Activated CD4-positive, alpha-beta T cell treated with anti-CD3 and anti-CD28 coated beads for 24 hours (primary cell): ENCODE data around the gene AP3M1.
"Not testable (repeated sequence)": the region's sequence is repeated elsewhere in the genome, so short reads cannot be mapped to it uniquely, and the experiment has no call there.

ENCODE experiments used
- DNase-seq, 2 donors: peaks; one replicate each; pipeline ENCODE4 v3.0.0-alpha.2; 2020; ENCODE audit warnings: low read depth in 2 of 2

AP3M1 gene

DNA sequence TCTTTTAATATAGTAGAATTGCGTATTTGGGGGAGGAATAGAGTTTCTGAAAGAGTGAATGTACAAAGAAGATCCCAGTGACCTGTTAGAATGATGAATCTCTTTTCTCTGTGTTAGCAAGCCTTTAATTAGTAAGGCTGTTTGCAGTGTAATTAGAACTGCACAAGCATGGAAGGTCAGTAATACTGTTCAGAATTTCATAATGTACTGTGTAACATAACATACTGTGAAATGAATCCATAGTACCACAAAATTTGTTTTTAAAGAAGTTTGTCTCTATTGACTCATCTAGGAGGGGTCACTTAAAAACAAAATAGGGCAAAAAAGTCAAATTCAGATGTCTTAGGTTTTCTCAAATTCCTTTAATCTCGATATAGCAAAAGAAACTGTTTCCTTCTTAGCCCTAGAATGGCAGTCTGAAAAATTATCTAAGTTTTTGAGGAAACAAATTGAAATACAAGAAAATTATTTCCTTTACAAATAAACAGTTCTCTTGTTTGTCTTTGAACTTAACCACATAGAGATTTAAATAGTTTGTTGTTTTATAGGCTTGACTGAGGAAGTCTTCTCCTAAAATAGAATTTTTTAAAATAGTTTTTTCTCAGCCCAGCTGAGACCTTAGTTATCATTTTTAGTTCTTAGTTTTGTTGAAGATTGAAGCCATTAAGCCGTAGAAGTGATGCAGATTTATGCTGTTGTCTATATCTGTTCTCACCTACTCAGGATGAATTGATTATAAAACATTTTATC, 12.9 kb upstream of the AP3M1 start:
- no peak for DNase-seq

DNA sequence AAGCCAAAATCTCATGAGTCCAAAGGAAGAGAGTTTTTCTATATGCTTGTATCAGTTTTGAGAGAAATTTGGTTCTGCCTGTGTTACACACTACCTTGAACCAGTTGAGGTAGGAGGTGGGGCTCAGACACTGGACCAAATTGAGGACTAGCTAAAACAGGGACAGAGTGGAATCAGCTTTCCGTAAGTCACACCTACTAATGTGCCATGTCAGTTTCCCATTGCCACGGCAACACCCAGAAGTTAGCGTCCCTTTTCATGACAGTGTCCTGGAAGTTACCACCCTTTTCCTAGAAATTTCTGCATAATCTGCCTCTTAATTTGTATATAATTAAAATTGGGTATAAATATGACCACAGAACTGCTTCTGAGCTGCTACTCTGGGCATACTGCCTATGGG, 9.4 kb upstream of the AP3M1 start:
- DNase-seq = no peak

DNA sequence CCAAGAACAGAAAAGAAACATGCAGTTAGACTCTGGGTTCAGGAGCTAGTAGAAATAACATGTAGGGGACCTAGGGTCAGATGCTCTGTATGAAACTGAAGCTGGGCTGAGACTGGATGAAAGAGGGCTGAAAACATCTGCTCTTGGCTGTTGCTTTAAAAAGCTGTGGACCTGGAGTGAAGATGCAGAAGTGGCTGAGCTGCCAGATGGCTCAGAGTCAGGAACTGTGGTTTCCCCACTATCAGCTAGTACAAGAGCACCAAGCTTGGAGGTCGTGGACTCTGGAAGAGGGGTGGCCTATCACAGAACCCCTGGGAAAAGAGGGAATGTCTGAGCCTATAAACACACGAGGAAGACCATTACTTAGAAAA, 6.3 kb upstream of the AP3M1 start:
- no peak for DNase-seq

DNA sequence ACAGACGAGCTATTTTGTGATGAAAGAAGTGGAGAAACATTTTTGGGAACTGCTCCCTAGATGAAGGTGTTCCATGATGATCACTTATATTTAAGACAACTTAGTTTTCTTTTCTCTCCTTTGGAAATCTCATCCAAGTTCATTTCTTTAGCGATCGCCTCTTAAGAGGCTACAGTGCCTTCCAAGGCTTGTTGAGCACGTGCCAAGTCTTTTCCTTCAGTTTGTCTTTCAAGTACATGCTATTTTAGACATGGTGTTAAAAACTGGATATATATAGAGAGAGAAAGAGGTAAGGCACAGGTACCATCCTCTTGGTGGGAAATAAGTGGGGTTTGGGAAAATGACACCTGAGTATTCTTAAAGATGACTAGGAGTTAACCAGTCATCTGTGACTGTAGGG, 3.0 kb upstream of the AP3M1 start:
- DNase-seq = no peak

DNA sequence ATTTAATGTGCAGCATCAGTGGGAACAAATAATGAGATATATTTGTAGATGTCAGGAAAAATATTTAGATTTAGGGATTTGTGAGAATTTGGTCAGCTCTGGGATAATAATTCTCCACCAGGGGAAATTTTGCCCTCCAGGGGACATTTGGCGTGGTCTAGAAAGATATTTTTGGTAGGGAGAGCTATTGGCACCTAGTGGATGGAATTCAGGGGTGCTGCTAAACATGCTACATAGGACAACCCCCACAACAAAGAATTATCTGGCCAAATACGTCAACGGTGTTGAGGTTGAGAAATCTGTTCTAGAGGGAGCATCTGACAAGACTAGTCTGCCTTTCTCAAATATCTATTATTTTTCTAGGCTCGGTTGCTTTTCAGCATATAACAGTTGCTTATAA, 2.5 kb upstream of the AP3M1 start:
- no peak for DNase-seq

DNA sequence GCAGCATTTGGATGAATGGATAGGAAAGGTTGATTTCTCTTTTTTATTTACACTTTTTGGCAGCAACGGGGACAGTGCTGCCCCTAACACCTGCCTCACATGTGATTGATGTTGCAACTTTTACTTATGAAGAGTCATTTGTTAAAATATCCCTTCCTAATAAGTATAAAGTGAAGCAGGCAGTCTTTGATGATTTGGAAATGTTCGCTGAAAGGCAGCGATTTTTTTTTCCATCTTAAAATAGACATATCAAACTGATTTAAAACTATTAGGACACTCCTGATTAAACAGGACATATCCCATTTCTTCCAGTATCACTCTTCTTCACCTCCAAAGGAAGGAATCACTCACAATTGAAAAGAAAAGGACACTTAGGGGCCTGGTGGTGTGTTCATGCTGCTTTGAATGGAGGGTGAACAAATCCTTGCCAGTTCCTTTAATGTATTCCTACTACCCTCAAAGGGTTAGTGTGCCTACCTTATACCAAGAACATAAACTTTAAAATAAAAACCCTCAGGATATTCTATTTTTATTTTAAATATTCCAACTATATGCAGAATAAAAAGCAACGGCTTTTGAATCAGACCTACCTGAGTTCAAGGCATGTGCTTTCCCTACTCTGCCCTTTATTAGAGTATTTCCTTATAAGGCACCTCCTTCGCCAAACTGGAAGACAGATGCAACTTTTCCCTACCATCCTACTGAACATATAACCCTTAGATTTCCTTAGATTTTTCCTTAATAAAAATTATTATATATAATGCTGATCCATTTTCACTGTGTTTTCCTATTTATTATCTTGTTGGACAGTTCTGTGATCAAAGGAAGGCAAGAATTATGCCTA, 1.5 kb upstream of the AP3M1 start:
- no peak for DNase-seq

DNA sequence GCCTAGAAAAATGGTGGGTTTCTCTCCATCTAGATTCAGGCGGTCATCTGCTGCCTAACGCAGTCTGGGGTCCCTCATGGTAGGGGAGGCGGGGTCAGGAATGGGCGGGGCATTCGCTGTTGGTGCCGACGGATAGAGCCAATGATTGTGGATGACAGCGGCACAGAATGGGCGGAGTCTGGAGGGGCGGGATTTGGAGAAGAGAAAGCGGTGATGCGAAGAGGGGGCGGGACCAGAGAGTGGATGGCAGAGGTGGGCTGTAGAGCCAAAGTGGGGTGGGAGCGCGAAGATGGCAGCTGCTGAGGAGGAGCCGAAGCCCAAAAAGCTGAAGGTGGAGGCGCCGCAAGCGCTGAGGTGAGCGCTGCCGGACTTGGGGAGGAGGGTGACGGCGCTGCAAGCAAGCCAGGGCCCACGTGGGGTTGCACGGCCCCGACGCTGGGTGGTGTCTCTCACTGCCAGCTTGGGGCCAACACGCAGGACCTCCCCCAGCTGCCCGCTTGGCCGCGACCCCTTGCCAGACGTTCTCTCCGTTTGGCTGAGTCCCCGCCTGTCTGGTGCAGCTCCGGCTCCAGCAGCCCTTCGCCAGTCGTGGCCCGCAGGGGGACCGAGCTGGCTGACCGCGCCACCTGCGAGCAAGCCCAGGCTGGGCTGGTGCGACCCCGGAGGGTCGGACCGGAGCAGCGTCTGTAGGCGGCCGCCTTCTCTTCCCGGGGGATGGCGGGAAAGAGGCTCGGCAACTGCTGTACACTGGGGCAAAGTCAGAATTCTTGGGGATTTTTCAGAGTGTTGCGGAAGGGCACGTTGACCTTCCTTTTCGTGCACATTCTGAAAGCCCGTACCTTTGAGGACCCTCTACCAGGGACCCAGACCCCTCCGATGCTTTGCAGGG, 606 bp upstream of the AP3M1 start, which contains the start of gene ADK:
Gene ADK, plus strand, starts transcription at position 232 of the 889 bp plus-strand sequence. Its CDS starts 58 bp downstream, at position 290.
- peak; percentile 100 for DNase-seq

DNA sequence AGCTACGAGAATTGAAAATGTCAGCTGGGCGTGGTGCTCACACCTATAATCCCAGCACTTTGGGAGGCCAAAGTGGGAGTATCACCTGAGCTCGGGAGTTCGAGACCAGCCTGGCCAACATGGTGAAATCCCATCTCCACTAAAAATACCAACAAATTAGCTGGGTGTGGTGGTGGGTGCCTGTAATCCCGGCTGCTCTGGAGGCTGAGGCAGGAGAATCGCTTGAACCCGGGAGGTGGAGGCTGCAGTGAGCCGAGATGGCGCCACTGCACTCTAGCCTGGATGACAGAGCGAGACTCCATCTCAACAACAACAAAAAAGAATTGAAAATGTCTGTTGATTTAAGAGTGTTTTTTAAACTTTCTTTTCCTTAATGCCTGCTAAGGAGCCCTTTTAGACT, 3.6 kb downstream of the AP3M1 start:
- DNase-seq = not testable (repeated sequence)

DNA sequence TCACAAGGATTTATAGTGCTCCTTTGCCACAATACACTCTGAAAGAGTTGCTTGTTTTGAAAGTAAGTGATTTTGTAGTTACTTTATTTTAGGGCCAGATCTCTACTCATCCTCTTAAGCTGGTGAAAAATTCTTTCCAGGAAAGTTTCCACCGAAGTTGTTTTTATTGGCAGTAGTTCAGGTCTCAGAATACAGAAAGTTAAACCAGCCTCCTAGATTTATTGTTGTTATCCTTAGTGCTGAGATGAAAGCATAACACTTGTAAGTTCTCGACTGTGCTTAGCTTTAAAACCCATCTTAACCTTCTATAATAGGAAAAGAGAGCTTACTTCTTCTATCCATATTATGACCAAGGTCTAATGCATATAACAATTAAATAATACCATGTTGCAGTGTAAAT, 5.5 kb downstream of the AP3M1 start:
- DNase-seq = no peak

DNA sequence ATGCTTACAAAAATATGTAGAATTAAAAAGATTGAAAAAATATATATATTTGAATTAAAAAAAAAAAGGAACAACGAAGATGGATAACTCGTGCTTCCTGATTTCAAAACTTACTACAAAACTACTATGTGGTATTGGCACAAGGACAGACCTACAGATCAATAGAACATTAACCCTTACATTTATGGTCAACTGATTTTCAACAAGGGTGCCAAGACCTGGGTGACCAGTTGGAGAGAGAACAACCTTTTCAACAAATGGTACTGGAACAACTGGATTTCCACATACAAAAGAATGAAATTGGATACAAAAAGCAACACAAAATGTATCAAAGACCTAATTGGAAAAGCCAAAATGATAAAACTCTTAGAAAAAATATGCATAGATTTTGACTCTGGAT, 10.1 kb downstream of the AP3M1 start:
- no peak for DNase-seq

DNA sequence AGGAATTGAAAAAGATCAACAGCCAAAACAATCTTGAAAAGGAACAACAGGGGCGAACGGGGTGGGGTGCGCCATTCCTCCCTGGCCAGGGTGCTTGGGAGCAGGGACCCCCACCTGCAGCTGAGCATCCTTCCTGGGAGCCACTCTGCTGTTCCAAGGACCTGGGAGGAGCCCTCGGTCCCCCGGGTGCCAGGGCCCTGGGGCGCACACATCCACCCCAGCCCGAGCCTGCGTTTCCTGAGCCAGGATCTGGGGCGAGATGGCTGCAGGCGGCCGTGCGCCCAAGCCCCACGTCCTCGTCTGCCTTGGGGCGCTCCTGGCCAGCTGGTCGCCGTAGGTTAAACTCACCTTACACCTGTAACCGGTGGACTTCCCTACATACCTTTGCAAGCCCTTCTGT, 10.6 kb downstream of the AP3M1 start:
- DNase-seq = no peak

DNA sequence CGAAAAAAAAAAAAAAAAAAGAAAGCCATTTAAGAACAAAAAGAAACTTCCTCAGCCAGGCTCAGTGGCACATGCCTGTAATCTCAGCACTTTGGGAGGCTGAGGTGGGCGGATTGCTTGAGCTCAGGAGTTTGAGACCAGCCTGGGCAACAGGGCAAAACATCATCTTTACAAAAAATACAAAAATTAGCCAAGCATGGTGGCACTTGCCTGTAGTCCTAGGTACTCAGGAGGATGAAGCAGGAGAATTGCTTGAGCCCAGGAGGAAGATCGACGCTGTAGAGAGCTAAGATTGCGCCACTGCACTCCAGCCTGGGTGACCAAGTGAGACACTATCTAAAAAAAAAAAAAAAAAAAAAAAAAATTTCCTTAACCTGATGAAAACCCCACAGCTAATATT, 12.0 kb downstream of the AP3M1 start:
- not testable (repeated sequence) for DNase-seq

DNA sequence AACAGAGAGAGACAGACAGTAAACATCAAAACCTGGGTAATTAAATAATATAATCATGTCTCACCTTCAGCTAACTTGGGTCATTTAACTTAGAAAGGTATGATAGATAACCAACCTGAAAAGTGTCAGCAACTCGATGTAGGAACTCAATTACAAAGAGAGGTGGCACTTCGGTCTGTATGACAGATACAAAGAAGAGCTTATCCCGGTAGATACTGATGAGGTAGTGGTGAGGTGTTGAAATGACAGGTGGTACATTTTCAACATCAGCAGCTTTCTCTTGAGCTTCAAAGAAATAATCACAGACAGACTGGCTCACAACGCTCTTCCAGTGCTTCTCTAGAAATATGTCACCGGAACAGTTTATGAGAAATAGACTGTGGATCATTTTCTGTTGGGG, 12.6 kb downstream of the AP3M1 start:
- no peak for DNase-seq

DNA sequence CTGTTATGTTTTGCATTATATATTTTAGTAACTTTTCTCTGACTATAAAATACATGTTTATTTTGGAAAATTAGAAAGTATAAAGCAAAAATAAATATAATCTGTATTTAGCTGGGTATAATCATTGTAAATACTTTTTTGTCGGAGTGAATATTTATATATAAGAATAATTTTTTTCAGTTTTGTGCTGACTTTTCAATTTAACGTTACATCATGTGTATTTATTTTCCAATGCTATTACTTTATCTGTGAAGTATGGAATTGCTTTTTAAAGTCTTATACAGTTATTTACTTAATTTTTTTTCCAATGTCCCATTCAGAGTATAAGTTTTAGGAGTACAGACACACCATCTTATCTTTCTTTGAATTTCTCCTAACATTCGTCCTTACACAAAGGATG, 15.2 kb downstream of the AP3M1 start:
- DNase-seq = no peak

DNA sequence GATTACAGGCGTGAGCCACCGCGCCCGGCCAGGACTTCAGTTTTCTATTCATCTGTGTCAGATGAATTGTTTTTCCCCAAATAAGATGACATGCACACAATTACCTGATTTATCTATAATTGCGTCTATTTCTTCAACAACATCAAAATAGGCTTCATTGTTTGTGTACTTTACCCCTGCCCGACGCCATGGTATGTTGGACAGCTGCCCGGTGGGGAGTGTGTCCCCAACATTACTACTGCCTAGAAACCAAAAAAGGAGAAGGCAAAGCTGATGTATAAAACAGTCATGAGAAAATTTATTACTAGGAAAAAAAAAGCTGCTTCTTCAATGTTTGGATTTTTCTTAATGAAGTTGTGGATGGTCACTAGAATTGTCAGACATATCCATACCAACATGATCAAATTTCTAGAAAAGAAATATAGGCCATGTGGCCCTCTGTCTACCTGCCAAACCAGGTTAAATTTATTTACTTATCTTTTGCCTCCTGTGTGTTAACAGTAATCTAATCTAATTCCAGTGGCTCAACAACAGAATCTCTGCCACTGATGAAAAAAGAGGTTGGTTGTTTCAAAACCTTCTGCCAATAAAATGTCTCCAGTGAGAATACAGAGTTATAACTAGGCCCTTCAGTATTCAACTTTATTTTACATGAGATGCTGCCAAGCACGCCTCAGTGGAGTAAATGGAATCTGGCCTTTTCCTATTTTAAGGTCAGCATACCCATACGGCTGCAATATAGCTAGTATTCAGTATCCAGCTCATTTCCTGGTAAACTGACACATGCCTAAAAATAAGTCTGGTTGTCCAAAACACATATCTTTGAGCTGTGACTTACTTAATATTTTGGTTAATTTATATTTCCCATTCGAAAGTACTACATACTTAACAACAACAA, 16.5 kb downstream of the AP3M1 start:
- DNase-seq = no peak

DNA sequence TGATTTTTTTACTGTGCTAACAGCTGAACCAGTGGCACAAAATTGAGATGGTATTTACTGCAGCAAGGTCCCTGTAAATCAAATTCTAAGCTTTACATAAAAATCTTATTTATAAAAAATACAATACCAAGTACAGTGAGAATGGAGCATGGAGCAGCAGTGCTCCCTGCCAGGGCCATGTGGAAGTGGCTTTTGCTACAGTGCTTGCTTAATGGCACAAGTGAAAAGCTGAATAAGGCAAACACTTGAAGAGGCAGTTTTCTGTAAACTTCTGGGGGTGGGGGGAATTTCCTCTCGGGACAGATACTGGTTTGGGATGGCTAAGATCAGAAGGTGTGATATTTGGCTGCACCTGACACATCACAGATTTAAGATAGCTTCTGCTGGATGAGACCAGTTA, 27.5 kb downstream of the AP3M1 start:
- DNase-seq = no peak

DNA sequence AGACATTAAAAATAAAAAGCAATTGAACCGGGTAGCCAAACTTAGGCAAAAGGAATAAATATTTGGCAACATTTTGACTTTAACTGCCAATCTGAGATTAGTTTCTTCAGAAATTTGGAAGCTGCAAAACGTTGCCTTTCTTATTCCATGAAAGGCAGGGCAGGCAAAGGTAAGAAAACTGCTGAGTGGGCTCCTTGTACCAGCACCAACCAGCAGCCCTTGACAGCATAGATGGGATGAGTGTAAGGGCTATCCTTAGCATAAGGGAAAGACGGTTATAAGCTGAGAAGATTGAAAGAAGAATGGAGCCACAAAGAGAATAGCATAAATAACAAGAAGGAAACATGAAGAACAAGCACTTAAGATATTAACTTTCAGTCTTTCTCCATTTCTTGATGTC, 28.6 kb downstream of the AP3M1 start:
- DNase-seq = no peak

DNA sequence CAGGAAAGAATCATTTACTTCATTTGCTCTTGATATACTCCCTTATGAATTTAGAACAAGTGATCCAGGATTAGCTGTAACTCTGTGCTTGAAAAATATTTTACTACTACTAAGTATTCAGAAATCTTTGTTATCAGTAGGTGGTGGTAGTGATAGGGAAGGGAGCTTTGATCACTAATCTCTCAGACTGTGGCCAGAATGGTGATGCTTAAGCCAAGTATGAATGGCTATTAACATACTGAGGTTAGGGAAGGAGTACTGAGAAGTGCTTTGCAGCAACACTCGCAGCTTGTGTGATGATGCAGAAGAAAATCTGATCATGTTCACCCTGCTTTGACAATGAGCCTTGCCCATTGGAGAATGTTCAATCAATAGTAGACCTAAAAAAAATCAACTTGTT, 29.3 kb downstream of the AP3M1 start:
- no peak for DNase-seq

DNA sequence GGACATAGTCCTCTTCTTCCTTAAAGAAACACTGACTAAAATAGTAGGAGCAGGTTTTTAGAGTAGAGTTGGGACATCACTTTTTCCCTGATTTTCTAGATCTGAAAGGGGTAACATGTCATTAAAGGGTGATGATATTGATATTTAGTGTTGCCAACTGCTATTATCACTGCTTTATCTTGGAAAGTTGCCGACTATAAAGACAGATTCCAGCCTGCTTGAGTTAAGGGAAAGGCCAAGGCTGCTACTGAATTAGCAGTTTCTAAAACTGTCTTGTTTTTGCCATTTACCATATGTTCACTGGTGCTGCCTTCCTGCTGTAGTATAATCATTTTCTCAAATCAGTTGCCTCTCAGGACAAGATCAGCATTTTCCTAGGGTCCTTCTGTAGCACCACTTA, 29.7 kb downstream of the AP3M1 start:
- no peak for DNase-seq

DNA sequence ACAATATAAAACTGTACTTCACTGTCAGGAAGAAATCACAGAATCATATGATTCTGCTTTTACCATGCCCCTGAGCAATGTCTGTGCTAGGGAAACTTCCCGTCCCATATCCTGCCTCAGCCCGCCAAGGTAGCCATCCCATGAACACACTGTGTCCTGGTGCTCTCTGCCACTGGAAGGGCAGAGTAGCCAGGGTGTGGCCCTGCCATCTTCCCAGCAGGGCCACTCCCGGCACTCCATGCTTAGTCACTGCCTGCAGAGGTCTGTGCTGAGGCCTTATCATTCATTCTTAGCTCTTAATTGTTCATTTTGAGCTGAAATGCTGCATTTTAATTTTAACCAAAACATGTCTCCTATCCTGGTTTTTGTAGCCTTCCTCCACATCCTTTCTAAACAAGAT, 31.8 kb downstream of the AP3M1 start:
- no peak for DNase-seq

DNA sequence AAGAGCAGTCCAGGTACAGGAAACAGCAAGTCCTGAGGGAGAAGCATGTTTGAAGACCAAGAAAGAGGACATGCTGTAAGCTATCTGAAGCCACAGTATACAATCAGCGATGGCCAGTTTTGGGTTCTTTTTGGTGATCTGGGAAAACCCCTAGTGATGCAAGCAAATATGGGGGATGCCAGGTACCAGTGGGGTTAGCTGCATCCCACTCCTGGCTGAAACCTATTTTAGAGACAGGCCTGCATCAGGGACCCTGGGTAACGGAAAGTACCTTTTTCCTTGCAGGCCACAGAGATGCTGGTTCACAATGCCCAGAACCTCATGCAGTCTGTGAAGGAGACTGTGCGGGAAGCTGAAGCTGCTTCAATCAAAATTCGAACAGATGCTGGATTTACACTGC, 32.9 kb downstream of the AP3M1 start:
- no peak for DNase-seq
